Measurements from ENCODE around the gene DNAH7.

The DNAH7 gene

GRCh38 chr2:195850764-195851163 lies 217.9 kb downstream of the DNAH7 start:
- DNase-seq, result no peak

- no peak for DNase-seq
Observed at GRCh38 chr2:195848119-195848899, 220.3 kb downstream of the DNAH7 start.

GRCh38 chr2:195842932-195843331 lies 225.7 kb downstream of the DNAH7 start:
- no peak for DNase-seq

GRCh38 chr2:195838002-195838401 lies 230.6 kb downstream of the DNAH7 start:
- no peak for DNase-seq

- DNase-seq, result no peak
Observed at GRCh38 chr2:195836002-195836401, 232.6 kb downstream of the DNAH7 start.

- DNase-seq, result no peak
Observed at GRCh38 chr2:195834836-195835235, 233.8 kb downstream of the DNAH7 start.

- no peak for DNase-seq
Observed at GRCh38 chr2:195830968-195831950, 237.4 kb downstream of the DNAH7 start.

GRCh38 chr2:195824478-195824877 lies 244.2 kb downstream of the DNAH7 start:
- no peak for DNase-seq

GRCh38 chr2:195823206-195823605 lies 245.4 kb downstream of the DNAH7 start:
- no peak for DNase-seq

GRCh38 chr2:195821566-195821932 lies 247.1 kb downstream of the DNAH7 start:
- no peak for DNase-seq

GRCh38 chr2:195820867-195821565 lies 247.6 kb downstream of the DNAH7 start:
- no peak for DNase-seq

- DNase-seq, result no peak
Observed at GRCh38 chr2:195820373-195820772, 248.3 kb downstream of the DNAH7 start.

- DNase-seq, result no peak
Observed at GRCh38 chr2:195819276-195819675, 249.4 kb downstream of the DNAH7 start.

- DNase-seq, result no peak
Observed at GRCh38 chr2:195818526-195818925, 250.1 kb downstream of the DNAH7 start.

- no peak for DNase-seq
Observed at GRCh38 chr2:195818106-195818505, 250.5 kb downstream of the DNAH7 start.

GRCh38 chr2:195815083-195815482 lies 253.6 kb downstream of the DNAH7 start:
- no peak for DNase-seq

- no peak for DNase-seq
Observed at GRCh38 chr2:195813421-195813820, 255.2 kb downstream of the DNAH7 start.

GRCh38 chr2:195810340-195811098 lies 258.1 kb downstream of the DNAH7 start:
- DNase-seq, result no peak

- no peak for DNase-seq
Observed at GRCh38 chr2:195808189-195808588, 260.4 kb downstream of the DNAH7 start.

- DNase-seq, result no peak
Observed at GRCh38 chr2:195805283-195805976, 263.2 kb downstream of the DNAH7 start.

- no peak for DNase-seq
Observed at GRCh38 chr2:195795879-195796278, 272.8 kb downstream of the DNAH7 start.

- DNase-seq, result no peak
Observed at GRCh38 chr2:195793881-195794280, 274.8 kb downstream of the DNAH7 start.

Data from NCI-H1048 (cell line).